GM12878 (cell line): ENCODE measurements around the gene SYN1. TPM values are rescaled to one million over a fixed set of nuclear protein-coding genes. Genes with fewer than 3 reads are reported as not detected.

Experiments used
- ATAC-seq: fragments of 200-7000 bp; cut with Tn5 transposase; 3 replicates; pipeline ENCODE4 v1.9.1; 2020; ENCODE audit warnings: mild to moderate bottlenecking, moderate library complexity
- BruUV-seq: library from RNA; stranded (reverse); fragments of 400-500 nt; replicated peaks from 2 replicates; lab custom pipeline; 2021; lab: Mats Ljungman, UMichigan
- CTCF ChIA-PET: fragments of 300-600 bp; sonication (Branson Sonifier 250); formaldehyde crosslinking; extraction: SDS; loops from one replicate; lab custom pipeline; 2021; ENCODE audit warnings: inconsistent platforms; lab: Yijun Ruan, JAX
- POLR2A ChIA-PET: fragments of 350-600 bp; formaldehyde crosslinking; extraction: SDS; loops from one replicate; lab custom pipeline; 2021; ENCODE audit warnings: inconsistent platforms; lab: Charles Lee
- RAD21 ChIA-PET: fragments of 300-600 bp; sonication (Branson Sonifier 250); formaldehyde crosslinking; loops from one replicate; lab custom pipeline; 2023; ENCODE audit warnings: antibody characterized with exemption; ENCODE audit not compliant: unreplicated experiment; lab: Charles Lee
- SMC1A ChIA-PET: fragments of 300-600 bp; sonication (Branson Sonifier 250); formaldehyde crosslinking; loops from one replicate; lab custom pipeline; 2023; ENCODE audit not compliant: unreplicated experiment, uncharacterized antibody; lab: Charles Lee
- DNase-seq: peaks from one replicate; pipeline ENCODE4 v3.0.0-alpha.2; 2011; ENCODE audit warnings: low read depth, low spot score
- FAIRE-seq: peaks from 3 replicates; lab custom pipeline; 2011; peaks lifted over from hg19 to GRCh38; lab: Jason Lieb, UNC
- H2AFZ ChIP-seq: 2 replicates; pipeline ENCODE4 v1.6.0; 2011; ENCODE audit warnings: low read depth, low read length, control low read depth; ENCODE audit not compliant: control insufficient read depth
- H3K27ac ChIP-seq: 2 replicates; pipeline ENCODE4 v1.5.1; 2011; ENCODE audit warnings: control low read depth; ENCODE audit not compliant: control insufficient read depth, insufficient read depth
- H3K27me3 ChIP-seq, 2 experiments: replicated peaks in 1 of 2; 2 replicates each; pipeline versions ENCODE4 v1.6.0 to v1.6.1; 2011; ENCODE audit warnings: low read length in 1 of 2; ENCODE audit not compliant: control insufficient read depth in 2 of 2, insufficient read depth in 2 of 2
- H3K36me3 ChIP-seq, 2 experiments: 2 replicates each; pipeline ENCODE4 v1.5.1; 2011; ENCODE audit warnings: low read length in 1 of 2; ENCODE audit not compliant: control insufficient read depth in 2 of 2, insufficient read depth in 2 of 2
- H3K4me1 ChIP-seq: 2 replicates; pipeline ENCODE4 v1.6.1; 2011; ENCODE audit warnings: mild to moderate bottlenecking, low read length, moderate library complexity, mixed read lengths; ENCODE audit not compliant: control insufficient read depth, insufficient read depth
- H3K4me2 ChIP-seq: 2 replicates; pipeline ENCODE4 v1.6.0; 2011; ENCODE audit warnings: control low read depth; ENCODE audit not compliant: control insufficient read depth, insufficient read depth
- H3K4me3 ChIP-seq: fragments of 200-600 bp; sonication (generic); 2 replicates; pipeline ENCODE4 v1.5.1; 2016
- H3K79me2 ChIP-seq: 2 replicates; pipeline ENCODE4 v1.6.0; 2011; ENCODE audit warnings: low read length; ENCODE audit not compliant: control insufficient read depth, insufficient read depth
- H3K9ac ChIP-seq: 2 replicates; pipeline ENCODE4 v1.8.0; 2011; ENCODE audit warnings: low read length, control low read depth, mixed read lengths; ENCODE audit not compliant: control insufficient read depth, insufficient read depth
- H3K9me3 ChIP-seq: replicated peaks from 3 replicates; pipeline ENCODE4 v1.5.1; 2011; ENCODE audit warnings: mild to moderate bottlenecking, low read length; ENCODE audit not compliant: control insufficient read depth, insufficient read depth
- H4K20me1 ChIP-seq: 2 replicates; pipeline ENCODE4 v1.6.0; 2011; ENCODE audit not compliant: control insufficient read depth, insufficient read depth
- ASH2L ChIP-seq: fragments of 300-600, 200-600 bp; sonication (generic); IDR thresholded peaks from 2 replicates; pipeline ENCODE4 v1.6.1; 2017; ENCODE audit warnings: low read depth, mild to moderate bottlenecking, borderline replicate concordance
- CHD2 ChIP-seq: IDR thresholded peaks from 2 replicates; pipeline ENCODE4 v1.6.1; 2011; ENCODE audit warnings: low read depth, low read length, improper control_type of control experiment, borderline replicate concordance
- EGR1 ChIP-seq, 2 experiments: IDR thresholded peaks; 1 replicate in 1 of 2; 2 replicates in 1 of 2; pipeline ENCODE4 v1.6.1; 2011 to 2012; ENCODE audit warnings: low read depth in 2 of 2, low read length in 2 of 2, borderline replicate concordance in 1 of 2, mild to moderate bottlenecking in 1 of 2, moderate library complexity in 1 of 2
- IKZF1 ChIP-seq: fragments of 450-650 bp; conservative IDR thresholded peaks from 2 replicates; pipeline ENCODE4 v1.6.1; 2017; ENCODE audit warnings: antibody characterized with exemption, mild to moderate bottlenecking
- IRF3 ChIP-seq: fragments of 450-650 bp; IDR thresholded peaks from 2 replicates; pipeline ENCODE4 v1.6.1; 2014; ENCODE audit warnings: mild to moderate bottlenecking
- IRF4 ChIP-seq: IDR thresholded peaks from 2 replicates; pipeline ENCODE4 v1.6.1; 2011; ENCODE audit warnings: low read depth, low read length
- IRF5 ChIP-seq: fragments of 450-650 bp; IDR thresholded peaks from 2 replicates; pipeline ENCODE4 v1.6.1; 2017; ENCODE audit warnings: borderline replicate concordance
- MAX ChIP-seq: IDR thresholded peaks from 2 replicates; pipeline ENCODE4 v1.6.1; 2012; ENCODE audit warnings: low read depth, low read length, improper control_type of control experiment
- NFYA ChIP-seq: IDR thresholded peaks from 2 replicates; pipeline ENCODE4 v1.6.1; 2011; ENCODE audit warnings: low read depth, mild to moderate bottlenecking, low read length, improper control_type of control experiment, borderline replicate concordance
- NRF1 ChIP-seq: conservative IDR thresholded peaks from 2 replicates; pipeline ENCODE4 v1.6.1; 2011; ENCODE audit warnings: mild to moderate bottlenecking, low read depth, low read length, improper control_type of control experiment
- PKNOX1 ChIP-seq: fragments of 450-650 bp; IDR thresholded peaks from 2 replicates; pipeline ENCODE4 v1.6.1; 2016; ENCODE audit warnings: mild to moderate bottlenecking
- RAD21 ChIP-seq: IDR thresholded peaks from 2 replicates; pipeline ENCODE4 v1.6.1; 2011; ENCODE audit warnings: mild to moderate bottlenecking, low read depth, low read length, moderate library complexity; ENCODE audit not compliant: insufficient read depth
- RFX5 ChIP-seq: IDR thresholded peaks from 2 replicates; pipeline ENCODE4 v1.6.1; 2011; ENCODE audit warnings: low read depth, low read length, improper control_type of control experiment
- SREBF2 ChIP-seq: IDR thresholded peaks from 2 replicates; pipeline ENCODE4 v1.6.1; 2012; ENCODE audit warnings: mild to moderate bottlenecking, low read length
- SUPT20H ChIP-seq: IDR thresholded peaks from 2 replicates; pipeline ENCODE4 v1.6.1; 2011; ENCODE audit warnings: low read depth, mild to moderate bottlenecking, low read length, moderate library complexity, borderline replicate concordance; ENCODE audit not compliant: control insufficient read depth
- TBL1XR1 ChIP-seq: IDR thresholded peaks from 2 replicates; pipeline ENCODE4 v1.6.1; 2012; ENCODE audit warnings: low read depth, low read length, improper control_type of control experiment
- WRNIP1 ChIP-seq: IDR thresholded peaks from 2 replicates; pipeline ENCODE4 v1.6.1; 2011; ENCODE audit warnings: low read depth, low read length, improper control_type of control experiment, borderline replicate concordance
- ZBTB40 ChIP-seq: fragments of 450-650 bp; IDR thresholded peaks from 2 replicates; pipeline ENCODE4 v1.6.1; 2016; ENCODE audit warnings: mild to moderate bottlenecking, moderate library complexity, borderline replicate concordance
- WGBS: methylation state at CpG from one replicate; pipeline ENCODE4 v1.1.6; 2016; ENCODE audit warnings: low lambda C conversion rate; ENCODE audit not compliant: insufficient replicate concordance, insufficient coverage; ENCODE audit errors: missing lambda C conversion rate; 5-methylcytosine and 5-hydroxymethylcytosine counted together
- in situ Hi-C: fragments of 300-500 bp; cut with MboI; formaldehyde crosslinking; loops from 9 replicates; pipeline ENCODE4 v1.14.3; 2018; ENCODE audit warnings: mixed read lengths
- intact Hi-C: fragments of 100-400 bp; cut with micrococcal nuclease; formaldehyde crosslinking; loops from one replicate; pipeline ENCODE4 v1.14.2; 2022; ENCODE audit not compliant: unreplicated experiment
- polyA plus RNA-seq, 11 experiments: library from polyadenylated mRNA; depleted of rRNA in 4 of 11; unstranded in 6 of 11; stranded (reverse) in 5 of 11; fragments of >200 nt; fragmentation: Nextera tagmentation in 4 of 11; fragmentation: Illumina TruSeq in 1 of 11; extraction: Ambion mirVana in 4 of 11; extraction: Trizol in 1 of 11; gene quantifications; 1 replicate in 1 of 11; 2 replicates in 10 of 11; pipeline versions ENCODE4 v1.2.1 to v1.2.3, GENCODE V29; 2011 to 2016; ENCODE audit warnings: inconsistent platforms in 2 of 11, missing spikeins in 2 of 11, low read depth in 1 of 11
- total RNA-seq, 4 experiments: library from RNA; depleted of rRNA in 3 of 4; stranded (reverse); fragments of >200 nt in 3 of 4; fragmentation: Illumina TruSeq in 1 of 4; extraction: Trizol in 1 of 4; gene quantifications; 2 replicates each; pipeline versions ENCODE4 v1.2.1 to v1.2.3, GENCODE V29; 2013 to 2021

Gene SYN1
- total and polyA plus RNA-seq, 10 of the 15 experiments (the other 5 are each of a cell fraction or from before 2014, with no cell fraction given), result 0.09 to 0.57 (median 0.16) TPM; not detected in 3

- H3K4me1 ChIP-seq, result no peaks in the 10 kb centered on the region
- ChIA-PET POLR2A (no interaction called here), CTCF (no interaction called here), SMC1A (interaction anchor here (0.9 kb wide), 1 partner anchor 59 kb away, joined by 4 read pairs; no protein-coding TSS in a partner anchor), RAD21 (no interaction called here)
- H3K4me2 ChIP-seq, result no peak overlapping the region
- TF ChIP-seq EGR1 (IDR thresholded peaks at IDR 0.05; ENCODE audit: borderline replicate concordance in 1 of 2, low read depth in 2 of 2, low read length in 2 of 2) (no peak), ZBTB40 (no peak), IKZF1 (no peak), WRNIP1 (no peak), IRF3 (no peak), RFX5 (no peak), NRF1 (no peak), ASH2L (no peak), IRF4 (no peak), TBL1XR1 (no peak), PKNOX1 (no peak), MAX (no peak), IRF5 (no peak), RAD21 (no peak), SUPT20H (no peak), NFYA (no peak), SREBF2 (no peak), CHD2 (no peak)
- H4K20me1 ChIP-seq, result no peaks in the 10 kb centered on the region; the same call in 1 of the 2 replicates
- H3K9ac ChIP-seq, result no peak overlapping the region
- 37% methylated on average over 5 of the region's 5 CpGs for WGBS
- no TSS peak for BruUV-seq
- no peak for DNase-seq
- H3K4me3 ChIP-seq, result no peak overlapping the region
- no peak for ATAC-seq
- in situ Hi-C loops (no loop called here), intact Hi-C loops (no loop called here)
- no peak overlapping the region for H3K27ac ChIP-seq
- H3K79me2 ChIP-seq, result no peaks in the 10 kb centered on the region
- FAIRE-seq, result no peak
- no peaks in the 10 kb centered on the region for H3K27me3 ChIP-seq
- no peaks in the 10 kb centered on the region for H3K36me3 ChIP-seq
- H3K9me3 ChIP-seq, result no peaks in the 10 kb centered on the region
- H2AFZ ChIP-seq, result no peak overlapping the region
Measured at GRCh38 chrX:47614618-47615017, 5.0 kb downstream of the SYN1 start.
